ENCODE data around the gene RHNO1. TPM values are rescaled to one million over a fixed set of nuclear protein-coding genes. Genes with fewer than 3 reads are reported as not detected.

RHNO1 gene
- polyA plus RNA-seq, 6 donors from 2014 or later = 40.0 to 92.1 (median 50.8) TPM

DNA sequence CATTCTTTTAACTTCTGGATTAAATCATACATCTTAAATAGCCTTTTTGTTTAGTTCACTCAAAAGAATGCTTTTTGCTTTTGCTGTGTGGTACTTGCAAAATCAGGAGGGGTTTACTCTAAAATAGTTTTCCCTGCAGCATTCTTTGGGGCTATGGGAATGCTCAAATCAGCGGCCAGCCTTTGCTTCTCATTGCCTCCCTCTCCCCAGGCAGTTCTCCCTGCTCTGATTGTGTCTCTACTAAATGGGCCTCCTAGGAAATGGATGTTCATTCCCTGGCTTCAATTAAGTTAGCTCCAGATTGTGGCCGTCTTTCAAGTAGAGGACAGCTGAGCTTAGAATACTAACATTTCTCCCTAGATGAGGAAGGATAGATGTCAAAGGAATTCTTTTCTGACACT lies 18.0 kb downstream of the RHNO1 start:
- H3K27ac Mint-ChIP-seq = no peak overlapping the region
- ATAC-seq (ENCODE audit: low read depth in 2 of 2) (no peak), DNase-seq (no peak)
- H3K4me1 Mint-ChIP-seq = peaks cover 9 to 15% (median 10%) of the 10 kb centered on the region in 3 donors
- peak overlapping the region in 1 of 8 donors; percentile 26 for H3K4me3 Mint-ChIP-seq
- no peaks in the 10 kb centered on the region for H3K36me3 Mint-ChIP-seq
- no peaks in the 10 kb centered on the region for H3K27me3 Mint-ChIP-seq
- no peaks in the 10 kb centered on the region for H3K9me3 Mint-ChIP-seq

DNA sequence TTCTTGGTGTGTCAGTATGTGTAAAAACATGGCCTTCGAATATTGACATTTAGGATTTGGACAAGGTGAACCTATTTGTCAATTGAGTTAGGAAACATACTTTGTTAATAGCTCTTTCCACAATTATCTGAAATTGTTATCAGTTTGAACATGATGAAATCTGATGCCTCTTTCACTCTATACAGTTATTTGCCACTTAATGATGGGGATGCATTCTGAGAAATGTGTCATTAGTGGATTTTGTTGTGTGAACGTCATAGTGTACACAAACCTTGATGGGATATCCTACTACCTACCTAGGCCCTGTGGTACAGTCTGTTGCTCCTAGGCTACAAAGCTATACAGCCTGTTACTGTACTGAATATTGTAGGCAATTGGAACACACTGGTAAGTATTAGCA lies 18.5 kb downstream of the RHNO1 start:
- Mint-ChIP-seq H3K27ac (no peak overlapping the region), H3K9me3 (no peaks in the 10 kb centered on the region), H3K36me3 (no peaks in the 10 kb centered on the region), H3K4me3 (peak overlapping the region in 1 of 8 donors; percentile 26), H3K4me1 (peaks cover 4 to 11% (median 6%) of the 10 kb centered on the region in 3 donors), H3K27me3 (no peaks in the 10 kb centered on the region)
- ATAC-seq (ENCODE audit: low read depth in 2 of 2) (no peak), DNase-seq (no peak)

DNA sequence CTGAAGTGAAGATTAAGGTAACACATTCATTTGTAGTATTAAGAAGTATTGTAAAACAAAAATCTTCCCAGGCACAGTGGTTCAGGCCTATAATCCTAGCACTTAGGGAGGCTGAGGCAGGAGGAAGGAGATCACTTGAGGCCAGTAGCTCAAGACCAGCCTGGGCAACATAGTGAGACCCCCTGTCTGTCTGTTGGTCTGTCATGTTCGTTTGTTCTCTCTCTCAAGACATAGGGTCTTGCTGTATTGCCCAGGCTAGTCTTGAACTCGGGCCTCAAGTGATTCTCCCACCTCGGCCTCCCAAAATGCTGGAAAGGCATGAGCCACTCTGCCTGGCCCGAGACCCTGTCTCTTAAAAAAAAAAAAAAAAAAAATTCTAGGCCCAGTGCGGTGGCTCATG lies 20.4 kb downstream of the RHNO1 start:
- ATAC-seq (ENCODE audit: low read depth in 2 of 2) = no peak
- no peak for DNase-seq
- Mint-ChIP-seq H3K4me1 (no peaks in the 10 kb centered on the region), H3K36me3 (no peaks in the 10 kb centered on the region), H3K27me3 (no peaks in the 10 kb centered on the region), H3K9me3 (no peaks in the 10 kb centered on the region), H3K27ac (no peak overlapping the region), H3K4me3 (no peak overlapping the region)

DNA sequence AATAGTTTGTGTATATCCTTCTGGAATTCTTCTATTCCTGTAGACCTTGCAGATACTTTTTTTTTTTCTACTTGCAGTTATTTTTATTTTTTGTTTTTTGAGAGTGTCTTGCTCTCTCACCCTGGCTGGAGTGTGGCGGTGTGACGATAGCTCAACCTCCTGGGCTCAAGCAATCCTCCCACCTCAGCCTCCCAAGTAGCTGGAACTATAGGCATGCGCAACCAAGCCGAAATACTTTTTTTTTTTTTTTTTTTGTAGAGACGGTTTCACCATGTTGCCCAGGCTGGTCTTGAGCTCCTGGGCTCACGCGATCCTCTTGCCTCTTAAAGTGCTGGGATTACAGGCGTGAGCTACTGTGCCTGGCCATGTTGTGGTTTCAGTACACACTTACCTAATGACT lies 23.6 kb downstream of the RHNO1 start:
- Mint-ChIP-seq H3K4me1 (peaks cover 4 to 5% (median 5%) of the 10 kb centered on the region in 3 donors), H3K36me3 (no peaks in the 10 kb centered on the region), H3K27me3 (no peaks in the 10 kb centered on the region), H3K4me3 (no peak overlapping the region), H3K27ac (peak overlapping the region in 1 of 6 donors; percentile 27), H3K9me3 (no peaks in the 10 kb centered on the region)
- no peak for DNase-seq
- ATAC-seq (ENCODE audit: low read depth in 2 of 2) = no peak

DNA sequence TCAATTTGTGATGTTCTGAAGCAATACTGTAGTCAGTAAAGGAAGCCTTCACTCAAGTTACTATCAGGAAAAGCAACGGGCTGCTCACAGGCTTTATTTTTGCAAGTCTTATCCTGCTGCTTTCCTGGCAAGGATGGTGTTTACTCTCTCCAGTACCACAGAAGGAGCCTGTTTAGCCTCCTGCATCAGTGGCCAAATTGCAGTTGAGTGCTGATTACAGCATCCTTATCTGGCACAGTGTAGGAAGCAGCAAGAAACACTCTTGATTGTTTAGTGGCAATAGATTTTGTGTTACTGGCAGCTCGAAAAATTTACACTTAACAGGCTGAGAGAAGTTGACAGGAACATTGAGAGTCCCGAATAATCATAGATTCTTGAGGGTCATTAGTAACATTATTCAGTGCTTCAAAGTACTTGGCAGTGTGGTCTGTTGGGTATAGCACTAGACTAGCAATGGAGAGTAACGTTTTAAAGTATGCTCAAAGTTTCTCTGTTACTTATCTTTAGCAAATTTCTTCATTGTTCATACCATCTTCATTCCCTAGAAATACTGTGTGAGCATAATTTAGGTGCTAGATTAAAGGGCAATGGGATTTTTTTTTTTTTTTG lies 25.4 kb downstream of the RHNO1 start:
- H3K27me3 Mint-ChIP-seq = no peaks in the 10 kb centered on the region
- ATAC-seq (ENCODE audit: low read depth in 2 of 2) (no peak), DNase-seq (no peak)
- no peak overlapping the region for H3K4me3 Mint-ChIP-seq
- H3K9me3 Mint-ChIP-seq = no peaks in the 10 kb centered on the region
- no peaks in the 10 kb centered on the region for H3K36me3 Mint-ChIP-seq
- H3K27ac Mint-ChIP-seq = no peak overlapping the region
- H3K4me1 Mint-ChIP-seq = peaks cover 4 to 5% (median 5%) of the 10 kb centered on the region in 3 donors

DNA sequence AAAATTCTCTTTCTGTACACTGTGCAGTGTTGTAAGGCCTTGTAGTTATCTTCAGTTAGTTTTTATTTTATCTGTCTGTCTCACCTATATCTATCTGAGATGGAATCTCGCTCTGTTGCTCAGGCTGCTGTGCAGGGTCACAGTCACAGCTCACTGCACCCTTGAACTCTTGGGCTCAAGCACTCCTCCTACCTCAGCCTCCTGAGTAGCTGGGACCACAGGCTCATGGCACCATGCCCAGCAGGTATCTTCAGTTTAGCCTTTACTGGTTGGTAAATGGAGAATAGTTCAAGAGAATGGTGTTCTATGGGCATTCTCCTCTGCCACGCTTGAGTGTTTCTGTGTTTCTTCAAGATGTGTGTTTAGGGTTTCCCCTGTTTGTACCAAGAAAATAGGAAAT lies 27.2 kb downstream of the RHNO1 start:
- DNase-seq (no peak), ATAC-seq (ENCODE audit: low read depth in 2 of 2) (no peak)
- no peak overlapping the region for H3K27ac Mint-ChIP-seq
- H3K27me3 Mint-ChIP-seq = no peaks in the 10 kb centered on the region
- H3K9me3 Mint-ChIP-seq = no peaks in the 10 kb centered on the region
- H3K4me3 Mint-ChIP-seq = no peak overlapping the region
- no peaks in the 10 kb centered on the region for H3K36me3 Mint-ChIP-seq
- H3K4me1 Mint-ChIP-seq = peaks cover 4 to 5% (median 5%) of the 10 kb centered on the region in 3 donors

DNA sequence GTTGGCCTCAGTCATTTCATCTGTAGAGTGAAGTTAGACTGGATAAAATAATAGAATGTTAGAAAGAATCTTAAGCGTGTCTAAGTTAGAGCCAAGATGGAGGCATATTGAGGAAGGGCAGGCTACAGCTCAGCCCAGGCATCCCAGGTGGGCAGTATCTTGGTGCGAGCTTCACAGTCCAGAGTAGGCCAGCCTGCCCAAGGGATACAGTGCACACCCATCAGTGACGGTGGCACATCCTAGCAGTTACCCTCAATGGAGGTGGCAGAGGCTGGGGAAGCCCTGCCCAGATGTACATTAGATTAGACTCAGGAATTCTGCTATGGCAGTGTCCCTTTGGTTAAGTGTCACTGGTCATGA lies 35.2 kb downstream of the RHNO1 start:
- Mint-ChIP-seq H3K4me3 (no peak overlapping the region), H3K9me3 (no peaks in the 10 kb centered on the region), H3K27ac (no peak overlapping the region), H3K36me3 (peaks cover 9 to 11% of the 10 kb centered on the region in 2 donors), H3K4me1 (no peaks in the 10 kb centered on the region), H3K27me3 (no peaks in the 10 kb centered on the region)
- DNase-seq = no peak
- ATAC-seq (ENCODE audit: low read depth in 2 of 2) = no peak

DNA sequence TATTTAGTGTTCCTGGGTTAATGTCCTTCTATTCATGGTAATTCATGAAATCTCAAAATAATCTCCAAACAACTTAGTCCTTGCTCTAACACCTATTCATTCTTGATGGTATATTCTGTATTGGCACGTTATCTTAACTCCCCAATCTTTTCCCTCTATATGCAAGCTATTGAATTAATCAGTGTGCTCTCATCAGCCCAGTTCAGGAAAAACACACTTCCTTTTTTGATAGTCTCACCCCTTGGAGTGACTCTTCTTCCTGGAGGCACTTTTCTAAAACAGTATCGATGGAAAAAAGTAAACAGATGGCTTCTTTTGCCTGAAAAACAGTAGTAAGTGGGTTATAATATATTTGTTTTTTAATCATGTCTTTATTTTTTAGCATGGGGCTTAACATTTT lies 42.2 kb downstream of the RHNO1 start:
- Mint-ChIP-seq H3K4me3 (no peak overlapping the region), H3K27me3 (no peaks in the 10 kb centered on the region), H3K4me1 (no peaks in the 10 kb centered on the region), H3K36me3 (peaks cover 0 to 14% of the 10 kb centered on the region in 2 donors), H3K9me3 (no peaks in the 10 kb centered on the region), H3K27ac (no peak overlapping the region)
- ATAC-seq (ENCODE audit: low read depth in 2 of 2) (no peak), DNase-seq (no peak)

DNA sequence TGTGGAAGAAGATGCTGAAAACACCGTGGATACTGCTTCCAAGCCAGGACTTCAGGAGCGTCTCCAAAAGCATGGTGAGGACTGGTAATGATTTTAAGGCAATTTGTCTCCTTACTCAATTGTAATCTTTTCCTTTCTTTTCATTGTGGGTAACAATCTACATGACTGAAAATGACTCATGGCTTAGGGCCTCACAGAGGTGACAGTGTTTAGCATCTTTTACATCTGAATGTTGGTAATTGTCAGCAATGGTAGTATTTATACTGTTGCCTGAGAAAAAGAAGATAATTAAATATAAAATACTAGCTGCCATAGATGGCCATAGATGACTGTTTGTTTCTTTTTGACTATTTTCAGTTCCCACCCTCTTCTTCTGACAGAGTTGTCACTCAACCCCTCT lies 45.3 kb downstream of the RHNO1 start:
- Mint-ChIP-seq H3K27me3 (no peaks in the 10 kb centered on the region), H3K9me3 (no peaks in the 10 kb centered on the region), H3K36me3 (peaks cover 0 to 15% of the 10 kb centered on the region in 2 donors), H3K4me3 (no peak overlapping the region), H3K27ac (no peak overlapping the region), H3K4me1 (no peaks in the 10 kb centered on the region)
- ATAC-seq (ENCODE audit: low read depth in 2 of 2) (no peak), DNase-seq (no peak)

DNA sequence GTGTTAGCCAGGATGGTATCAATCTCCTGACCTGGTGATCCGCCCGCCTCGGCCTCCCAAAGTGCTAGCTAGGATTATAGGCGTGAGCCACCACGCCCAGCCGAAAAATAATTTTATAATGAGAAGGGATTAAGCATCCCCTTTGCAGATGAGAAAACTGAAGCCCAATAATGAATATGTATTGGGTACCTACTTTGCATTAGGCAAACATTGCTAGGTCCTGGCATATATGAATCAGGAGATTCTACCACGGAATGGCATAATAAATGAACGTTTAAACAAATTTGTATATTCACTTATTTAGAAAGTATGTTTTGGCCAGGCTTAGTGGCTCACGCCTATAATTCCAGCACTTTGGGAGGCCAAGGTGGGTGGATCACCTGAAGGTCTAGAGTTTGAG lies 46.0 kb downstream of the RHNO1 start:
- no peaks in the 10 kb centered on the region for H3K4me1 Mint-ChIP-seq
- H3K27ac Mint-ChIP-seq = no peak overlapping the region
- H3K36me3 Mint-ChIP-seq = peaks cover 6 to 20% of the 10 kb centered on the region in 2 donors
- no peaks in the 10 kb centered on the region for H3K27me3 Mint-ChIP-seq
- ATAC-seq (ENCODE audit: low read depth in 2 of 2) (no peak), DNase-seq (no peak)
- no peaks in the 10 kb centered on the region for H3K9me3 Mint-ChIP-seq
- no peak overlapping the region for H3K4me3 Mint-ChIP-seq

DNA sequence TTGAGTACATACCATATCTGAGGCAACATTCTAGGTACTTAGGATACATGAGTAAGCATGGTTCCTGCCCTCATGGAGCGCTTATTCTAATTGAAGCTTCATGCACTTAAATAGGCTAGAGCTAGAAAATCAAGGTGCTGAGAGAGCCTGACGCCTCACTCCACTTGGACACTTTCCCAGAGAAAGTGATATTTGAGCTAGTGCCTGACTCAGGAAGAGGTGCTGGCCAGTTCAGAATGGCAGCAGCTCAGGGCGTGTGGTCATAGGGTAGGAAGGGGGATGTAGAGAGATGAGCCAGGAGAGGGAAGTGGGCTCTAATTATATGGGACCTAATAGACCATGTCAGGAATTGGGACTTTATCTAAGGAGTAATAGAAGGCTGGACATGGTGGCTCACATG lies 47.0 kb downstream of the RHNO1 start:
- Mint-ChIP-seq H3K9me3 (no peaks in the 10 kb centered on the region), H3K27me3 (no peaks in the 10 kb centered on the region), H3K4me1 (no peaks in the 10 kb centered on the region), H3K4me3 (no peak overlapping the region), H3K27ac (no peak overlapping the region), H3K36me3 (peaks cover 8 to 20% of the 10 kb centered on the region in 2 donors)
- DNase-seq (no peak), ATAC-seq (ENCODE audit: low read depth in 2 of 2) (no peak)

DNA sequence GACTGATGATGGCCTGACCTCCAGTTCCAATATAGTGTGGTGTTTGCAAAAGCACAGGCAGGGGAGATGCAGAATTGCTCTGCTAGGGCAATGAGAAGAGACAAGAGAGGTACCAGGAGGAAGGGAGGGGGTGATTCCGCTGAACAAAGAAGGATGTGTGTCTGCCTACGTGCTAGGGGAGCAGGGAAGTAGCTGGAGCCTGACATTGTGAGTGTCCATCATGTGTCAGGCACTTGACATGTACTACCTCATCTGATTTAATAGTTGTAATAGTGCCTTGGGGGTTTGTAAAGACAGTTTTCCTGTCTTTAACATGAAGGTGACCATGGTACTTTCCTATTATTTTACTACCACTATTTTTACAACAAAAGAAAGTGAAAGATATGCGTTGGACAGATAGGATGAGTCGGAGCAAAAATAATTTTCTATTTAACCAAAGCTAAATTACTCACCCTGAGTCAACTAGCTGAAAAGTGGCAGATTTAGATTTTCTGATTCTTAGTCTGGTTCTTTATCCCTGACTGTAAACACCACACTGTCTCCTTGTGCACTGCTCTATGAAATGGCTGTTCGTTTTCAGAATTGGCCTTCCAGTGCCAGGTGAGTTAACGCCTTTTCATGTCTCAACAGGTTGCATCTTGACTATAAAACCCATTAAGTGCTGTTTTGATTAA lies 48.4 kb downstream of the RHNO1 start:
- no peaks in the 10 kb centered on the region for H3K27me3 Mint-ChIP-seq
- peak overlapping the region in 1 of 8 donors; percentile 4 for H3K4me3 Mint-ChIP-seq
- H3K4me1 Mint-ChIP-seq = no peaks in the 10 kb centered on the region
- ATAC-seq (ENCODE audit: low read depth in 2 of 2) (no peak), DNase-seq (no peak)
- no peaks in the 10 kb centered on the region for H3K9me3 Mint-ChIP-seq
- H3K36me3 Mint-ChIP-seq = peaks cover 8 to 20% of the 10 kb centered on the region in 2 donors
- H3K27ac Mint-ChIP-seq = no peak overlapping the region

DNA sequence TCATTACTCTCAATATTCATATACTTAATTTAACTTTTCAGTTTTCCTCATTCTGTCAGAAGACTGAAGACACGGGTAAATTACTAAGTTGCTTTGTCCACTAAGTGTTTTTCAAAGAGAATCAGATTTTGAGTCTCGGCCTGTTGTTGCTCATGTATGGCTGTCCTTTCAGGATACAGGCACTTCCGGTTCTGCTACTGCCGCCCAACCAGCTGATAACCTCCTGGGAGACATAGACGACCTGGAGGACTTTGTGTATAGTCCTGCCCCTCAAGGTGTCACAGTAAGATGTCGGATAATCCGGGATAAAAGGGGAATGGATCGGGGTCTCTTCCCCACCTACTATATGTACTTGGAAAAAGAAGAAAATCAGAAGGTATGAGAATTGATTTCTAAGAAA lies 53.8 kb downstream of the RHNO1 start:
- Mint-ChIP-seq H3K36me3 (peaks cover 13 to 21% of the 10 kb centered on the region in 2 donors), H3K4me1 (no peaks in the 10 kb centered on the region), H3K27ac (peak overlapping the region in 1 of 6 donors; percentile 39), H3K9me3 (no peaks in the 10 kb centered on the region), H3K4me3 (no peak overlapping the region), H3K27me3 (no peaks in the 10 kb centered on the region)
- ATAC-seq (ENCODE audit: low read depth in 2 of 2) (no peak), DNase-seq (no peak)

DNA sequence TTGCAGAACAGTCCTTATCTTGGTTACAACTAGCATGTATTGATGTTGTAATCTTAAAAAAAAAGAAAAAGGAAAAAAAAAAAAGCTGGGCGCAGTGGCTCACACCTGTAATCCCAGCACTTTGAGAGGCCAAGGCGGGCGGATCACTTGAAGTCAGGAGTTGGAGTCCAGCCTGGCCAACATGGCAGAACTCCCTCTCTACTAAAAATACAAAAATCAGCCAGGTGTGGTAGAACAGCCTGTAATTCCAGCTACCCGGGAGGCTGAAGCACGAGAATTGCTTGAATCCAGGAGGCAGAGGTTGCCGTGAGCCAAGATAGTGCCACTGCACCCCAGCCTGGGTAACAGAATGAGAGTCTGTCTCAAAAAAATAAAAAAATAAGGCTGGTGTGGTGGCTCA lies 56.6 kb downstream of the RHNO1 start:
- Mint-ChIP-seq H3K4me1 (peaks cover 0 to 7% (median 4%) of the 10 kb centered on the region in 3 donors), H3K27me3 (no peaks in the 10 kb centered on the region), H3K4me3 (no peak overlapping the region), H3K27ac (no peak overlapping the region), H3K36me3 (peaks cover 8 to 22% of the 10 kb centered on the region in 2 donors), H3K9me3 (no peaks in the 10 kb centered on the region)
- no peak for DNase-seq
- no peak for ATAC-seq (ENCODE audit: low read depth in 2 of 2)
